Measurements from ENCODE around the gene CSTPP1.
"Not testable (repeated sequence)": the region's sequence is repeated elsewhere in the genome, so short reads cannot be mapped to it uniquely, and the experiment has no call there.

Gene CSTPP1

DNA sequence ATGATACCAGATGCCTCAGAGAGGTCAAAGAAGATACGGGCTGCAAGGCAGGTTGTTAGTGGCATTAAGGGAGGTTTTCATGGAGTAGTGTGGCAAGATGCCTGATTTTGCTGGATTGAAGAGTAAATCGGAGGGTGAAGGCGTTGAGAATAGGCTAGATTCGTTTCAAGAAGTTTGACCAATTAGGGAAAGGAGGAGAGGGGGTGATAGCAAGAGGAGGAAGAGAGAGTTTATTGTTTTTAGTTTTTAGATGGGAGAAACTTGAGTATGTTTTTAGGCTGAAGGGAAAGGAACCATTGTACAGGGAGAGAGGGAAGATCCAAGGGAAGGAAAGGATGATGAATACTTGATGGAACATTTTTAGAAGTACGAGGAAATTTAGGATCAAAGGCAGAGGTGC lies 16.5 kb downstream of the CSTPP1 start:
- DNase-seq (ENCODE audit: low spot score) = no peak

DNA sequence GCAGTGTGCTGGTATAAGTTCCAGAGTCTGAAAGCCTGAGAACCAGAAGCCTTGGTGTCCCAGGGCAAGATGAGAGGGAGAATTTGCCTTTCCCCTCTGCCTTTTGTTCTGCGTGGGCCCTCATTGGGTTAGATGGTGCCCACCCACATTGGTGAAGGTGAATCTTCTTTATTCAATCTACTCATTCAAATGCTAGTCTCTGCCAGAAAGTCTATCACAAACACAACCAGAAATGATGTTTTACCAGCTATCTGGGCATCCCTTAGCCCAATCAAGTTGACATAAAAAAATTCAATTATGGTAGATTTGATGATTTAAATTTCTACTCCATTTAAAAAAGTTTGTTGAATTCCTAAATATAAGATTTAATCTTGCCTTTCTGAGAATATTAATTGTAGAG lies 22.2 kb downstream of the CSTPP1 start:
- DNase-seq (ENCODE audit: low spot score) = no peak

DNA sequence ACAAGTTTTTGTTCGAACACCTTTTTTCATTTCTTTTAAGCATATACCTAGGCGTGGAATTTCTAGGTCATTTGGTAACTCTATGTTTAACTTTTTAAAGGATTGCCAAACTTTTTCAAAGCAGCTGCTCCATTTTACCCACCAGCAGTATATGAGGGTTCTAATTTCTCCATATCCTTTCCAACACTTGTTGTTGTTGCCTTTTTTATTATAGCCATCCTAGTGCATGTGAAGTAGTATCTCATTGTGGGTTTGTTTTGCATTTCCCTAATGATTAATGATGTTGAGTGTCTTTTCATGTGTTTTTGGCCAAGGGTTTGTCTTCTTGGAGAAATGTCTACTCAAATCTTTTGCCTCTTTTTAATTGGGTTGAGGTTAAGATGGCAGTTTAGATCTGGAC lies 24.5 kb downstream of the CSTPP1 start:
- no peak for DNase-seq (ENCODE audit: low spot score)

DNA sequence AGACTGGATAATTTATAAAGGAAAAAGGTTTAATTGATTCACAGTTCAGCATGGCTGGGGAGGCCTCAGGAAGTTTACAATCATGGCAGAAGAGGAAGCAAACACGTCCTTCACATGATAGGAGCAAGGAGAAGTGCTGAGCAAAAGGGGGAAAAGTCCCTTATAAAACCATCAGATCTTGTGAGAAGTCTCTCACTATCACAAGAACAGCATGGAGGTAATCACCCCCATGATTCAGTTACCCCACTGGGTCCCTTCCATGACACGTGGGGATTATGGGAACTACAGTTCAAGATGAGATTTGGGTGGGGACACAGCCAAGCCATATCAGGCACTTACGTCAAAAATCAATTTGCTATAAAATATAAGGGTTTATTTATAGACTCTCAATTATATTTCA lies 25.3 kb downstream of the CSTPP1 start:
- not testable (repeated sequence) for DNase-seq (ENCODE audit: low spot score)

- DNase-seq (ENCODE audit: low spot score) = no peak
Observed at GRCh38 chr11:46963844-46964243, 27.3 kb downstream of the CSTPP1 start.

DNA sequence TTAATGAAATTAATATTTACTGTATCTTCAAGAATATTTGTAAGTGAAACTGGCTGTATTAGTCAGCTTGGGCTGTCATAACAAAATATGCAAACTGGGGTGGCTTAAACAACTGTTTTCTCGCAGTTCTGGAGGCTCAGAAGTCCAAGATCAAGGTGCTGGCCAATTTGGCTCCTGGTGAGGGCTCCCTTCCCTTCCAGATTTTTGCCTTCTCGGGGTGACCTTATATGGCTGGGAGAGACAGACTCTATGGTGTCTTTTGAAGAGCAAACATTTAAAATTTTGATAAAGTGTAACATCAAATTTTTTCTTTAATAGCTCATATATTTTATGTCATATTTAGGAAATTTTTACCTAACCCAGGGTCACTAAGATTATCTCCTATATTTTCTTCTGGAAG lies 30.2 kb downstream of the CSTPP1 start:
- no peak for DNase-seq (ENCODE audit: low spot score)

DNA sequence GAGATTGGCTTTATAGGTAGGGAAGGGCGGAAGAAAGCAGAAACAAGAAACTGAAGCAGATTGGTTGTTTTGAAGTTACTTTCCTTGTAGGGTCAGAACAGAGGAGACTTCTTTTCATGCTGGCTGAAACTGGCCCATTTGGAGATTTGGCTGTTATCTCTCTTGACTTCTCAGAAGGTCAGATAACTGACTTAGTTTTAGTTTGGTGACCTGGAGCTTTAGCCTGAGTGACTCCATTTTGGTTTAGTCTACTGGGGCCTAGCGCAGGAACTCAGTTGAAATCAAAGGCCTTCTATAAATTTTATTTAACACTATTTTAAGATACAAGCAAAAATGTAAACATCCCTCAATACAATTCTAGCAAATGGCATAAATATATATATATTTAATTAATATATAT lies 31.4 kb downstream of the CSTPP1 start:
- no peak for DNase-seq (ENCODE audit: low spot score)

DNA sequence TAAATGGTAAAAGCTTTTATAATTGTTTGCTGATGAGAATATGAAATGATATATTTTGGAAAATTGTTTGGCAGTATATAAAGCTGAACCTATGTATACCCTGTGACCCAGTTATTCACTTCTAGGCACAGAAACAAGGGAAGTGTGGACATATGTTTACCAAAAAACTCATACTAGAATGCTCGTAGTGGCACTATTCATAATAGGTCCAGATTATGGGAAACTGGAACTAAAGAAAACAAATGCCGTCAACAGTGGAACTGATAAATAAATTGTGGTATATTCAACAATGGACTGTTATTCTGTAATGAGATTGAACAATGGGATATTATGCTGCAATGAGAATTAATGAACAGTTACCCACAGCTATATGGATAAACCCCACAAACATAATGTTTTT lies 32.8 kb downstream of the CSTPP1 start:
- no peak for DNase-seq (ENCODE audit: low spot score)

GRCh38 chr11:46970913-46971625 lies 34.5 kb downstream of the CSTPP1 start:
- DNase-seq (ENCODE audit: low spot score) = no peak

DNA sequence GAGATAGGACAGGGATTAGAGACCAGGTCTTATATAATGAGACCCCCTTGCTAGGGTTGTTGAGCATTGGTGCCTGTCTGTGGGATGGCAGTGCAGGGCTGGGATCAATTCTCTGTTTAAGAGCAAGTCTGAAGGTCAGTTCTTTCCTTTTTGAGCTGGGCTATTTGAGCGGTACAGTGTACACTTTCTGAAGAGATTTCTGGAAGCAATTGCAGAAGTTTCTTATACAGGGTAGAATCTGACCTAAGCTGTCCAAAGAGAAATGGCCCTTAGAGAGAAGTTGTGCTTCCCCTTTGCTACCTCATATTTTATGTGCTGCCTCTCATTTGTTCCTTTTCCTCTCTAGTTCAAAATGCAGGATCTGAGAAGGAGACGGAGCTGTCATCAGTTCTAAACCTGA lies 35.8 kb downstream of the CSTPP1 start:
- DNase-seq (ENCODE audit: low spot score) = no peak

DNA sequence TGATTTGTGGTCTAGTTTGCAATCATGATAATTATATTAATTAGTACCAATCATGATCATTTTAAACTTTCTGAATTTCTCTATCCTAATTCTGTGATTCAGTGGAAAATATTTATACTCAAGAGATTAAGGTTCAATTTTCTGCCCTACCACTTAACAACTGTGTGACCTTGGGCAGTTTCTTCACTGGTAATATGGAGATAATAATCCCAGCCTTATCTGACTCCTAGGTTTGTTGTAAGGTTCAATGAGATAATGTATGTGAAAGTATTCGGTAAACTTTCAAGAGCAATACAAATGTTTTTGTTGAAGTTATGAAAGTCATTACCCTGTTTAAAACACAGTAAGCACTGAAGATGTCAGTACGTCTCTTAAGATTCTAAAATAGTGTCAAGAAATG lies 36.3 kb downstream of the CSTPP1 start:
- no peak for DNase-seq (ENCODE audit: low spot score)

GRCh38 chr11:46976182-46976854 lies 39.8 kb downstream of the CSTPP1 start:
- no peak for DNase-seq (ENCODE audit: low spot score)

GRCh38 chr11:46977038-46977813 lies 40.7 kb downstream of the CSTPP1 start:
- no peak for DNase-seq (ENCODE audit: low spot score)

- no peak for DNase-seq (ENCODE audit: low spot score)
Observed at GRCh38 chr11:46978005-46978491, 41.5 kb downstream of the CSTPP1 start.

DNA sequence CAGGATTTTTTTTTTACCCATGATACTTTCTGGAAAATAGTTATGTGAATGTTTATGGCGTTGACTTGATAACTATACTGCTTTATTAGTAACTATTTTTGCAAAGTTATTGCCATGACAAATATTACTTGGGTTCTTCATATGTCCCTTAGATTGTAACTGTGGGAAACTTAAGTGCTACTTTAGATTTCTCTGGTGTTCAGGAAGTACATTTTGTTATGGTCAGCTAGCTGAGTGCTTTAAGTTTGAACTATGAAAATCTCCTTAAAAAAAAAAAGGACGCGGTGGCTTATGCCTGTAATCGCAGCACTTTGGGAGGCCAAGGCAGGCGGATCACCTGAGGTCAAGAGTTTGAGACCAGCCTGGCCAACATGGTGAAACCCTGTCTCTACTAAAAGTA lies 42.8 kb downstream of the CSTPP1 start:
- DNase-seq (ENCODE audit: low spot score) = no peak

DNA sequence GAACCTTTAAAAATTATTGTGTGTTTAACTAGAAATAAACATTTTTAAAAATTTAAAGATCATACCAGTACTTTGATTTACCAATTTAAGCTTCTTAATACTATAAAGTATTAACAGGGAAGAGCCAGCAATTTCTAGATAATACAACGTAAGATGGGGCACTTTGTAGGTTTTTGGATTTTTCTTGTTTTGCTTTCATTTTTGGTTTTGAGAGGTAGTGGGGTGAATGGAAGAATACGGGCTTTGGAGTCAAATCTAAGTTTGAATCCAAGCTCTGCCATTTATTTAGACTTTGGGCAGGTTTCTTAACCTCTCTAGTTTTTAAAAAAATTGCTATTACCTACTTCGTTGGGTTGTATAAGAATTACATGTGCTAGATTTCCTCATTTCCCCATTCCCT lies 44.9 kb downstream of the CSTPP1 start:
- DNase-seq (ENCODE audit: low spot score) = no peak

DNA sequence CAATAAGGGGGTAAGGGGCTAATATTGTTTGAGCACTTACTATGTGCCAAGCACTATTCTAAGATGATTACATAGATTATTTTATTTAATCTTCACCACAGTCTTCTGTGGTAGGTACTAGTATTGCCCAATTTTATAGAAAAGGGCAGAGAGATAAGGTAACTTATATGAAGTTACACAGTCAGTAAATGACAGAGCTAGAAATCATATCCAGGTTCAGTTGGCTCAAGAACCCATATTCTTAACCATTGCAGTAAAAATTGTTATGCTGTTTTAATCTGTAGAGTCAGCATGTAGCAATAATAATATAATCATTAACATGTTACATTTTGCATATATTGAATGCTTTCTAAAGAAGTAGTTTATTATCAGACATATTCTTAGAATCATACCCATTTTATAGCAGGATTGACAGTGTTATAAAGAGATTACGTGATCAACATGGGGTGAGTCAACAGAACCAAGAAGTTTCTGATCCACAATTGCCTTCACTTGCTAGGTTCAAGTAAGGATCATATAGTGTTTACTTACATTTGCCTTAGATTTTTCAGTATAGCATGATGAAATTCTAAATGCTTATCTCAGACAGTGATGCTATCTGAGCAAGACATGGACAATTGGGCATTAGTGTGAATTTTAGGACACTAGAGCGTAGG lies 46.4 kb downstream of the CSTPP1 start:
- DNase-seq (ENCODE audit: low spot score) = no peak

GRCh38 chr11:46983598-46983997 lies 47.0 kb downstream of the CSTPP1 start:
- DNase-seq (ENCODE audit: low spot score) = no peak

- DNase-seq (ENCODE audit: low spot score) = no peak
Observed at GRCh38 chr11:46984548-46984947, 48.0 kb downstream of the CSTPP1 start.

DNA sequence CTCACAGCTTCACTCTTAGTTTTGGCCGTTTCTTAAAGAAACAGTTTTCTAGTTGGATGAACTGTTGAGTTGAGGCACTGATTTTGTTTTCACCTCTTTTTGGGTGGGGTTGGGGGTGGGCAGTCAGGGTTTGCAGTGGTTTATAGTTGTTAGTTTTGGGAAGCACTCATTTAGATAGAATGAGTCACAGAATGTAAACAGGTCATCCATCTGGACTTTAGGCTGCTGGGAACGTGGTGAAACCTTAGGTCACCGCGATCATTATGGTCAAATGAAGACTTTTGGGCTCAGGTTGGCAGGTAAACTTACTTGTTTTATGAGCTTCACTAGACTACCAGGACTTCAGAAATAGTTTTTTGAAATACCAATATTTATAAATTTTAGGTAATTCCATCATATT lies 48.4 kb downstream of the CSTPP1 start:
- DNase-seq (ENCODE audit: low spot score) = no peak

DNA sequence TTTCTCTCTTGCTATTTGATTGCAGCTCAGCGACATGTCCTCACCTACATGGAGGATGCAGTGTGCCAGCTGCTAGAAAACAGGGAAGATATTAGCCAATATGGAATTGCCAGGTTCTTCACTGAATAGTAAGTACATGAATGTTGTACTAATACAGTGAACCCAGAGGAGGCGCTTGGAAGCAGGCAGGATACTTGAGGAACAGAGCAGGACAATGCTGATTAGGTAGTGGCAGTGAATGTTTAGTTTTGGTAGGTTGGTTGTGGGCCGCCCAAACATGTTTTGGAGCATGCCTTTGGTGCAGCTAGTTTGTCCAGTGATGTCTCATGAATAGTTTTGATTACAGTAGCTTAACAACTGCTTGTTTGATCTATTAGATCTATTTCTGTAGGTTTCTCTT lies 50.6 kb downstream of the CSTPP1 start:
- DNase-seq (ENCODE audit: low spot score) = no peak

GRCh38 chr11:46989810-46990487 lies 53.4 kb downstream of the CSTPP1 start:
- DNase-seq (ENCODE audit: low spot score) = not testable (repeated sequence)

All from kidney tubule cell (primary cell).